SH-SY5Y (cell line): ENCODE results near the gene SLC25A33.

ENCODE experiments used
- GATA2 ChIP-seq: IDR thresholded peaks from 2 replicates; pipeline ENCODE4 v1.6.1; 2011; ENCODE audit warnings: mild to moderate bottlenecking, low read depth, low read length
- GATA3 ChIP-seq: IDR thresholded peaks from 2 replicates; pipeline ENCODE4 v1.6.1; 2011; ENCODE audit warnings: low read depth, mild to moderate bottlenecking, low read length, moderate library complexity

- TF ChIP-seq GATA2 (no peak), GATA3 (no peak)
Measured at GRCh38 chr1:9633493-9633892, 94.2 kb downstream of the SLC25A33 start.
